Measurements from ENCODE around the gene RANGAP1. TPM values are rescaled to one million over a fixed set of nuclear protein-coding genes. Genes with fewer than 3 reads are reported as not detected.
A peak's percentile ranks its signal among the peaks of the same experiment; 100 is the strongest.

Gene RANGAP1
- polyA plus RNA-seq, 3 donors: 8.3 to 30.2 (median 8.5) TPM

- 98% methylated on average over 13 of the region's 15 CpGs for WGBS (ENCODE audit: insufficient coverage)
- Mint-ChIP-seq H3K4me1 (no peaks in the 10 kb centered on the region), H3K27ac (peak overlapping the region in 2 of 7 donors; percentile 16 to 43), H3K27me3 (ENCODE audit: low read depth in 3 of 3) (peaks cover 0 to 4% (median 2%) of the 10 kb centered on the region in 3 donors), H3K9me3 (no peaks in the 10 kb centered on the region), H3K36me3 (peaks cover 81 to 98% of the 10 kb centered on the region in 2 donors), H3K4me3 (no peak overlapping the region)
- no peaks in the 10 kb centered on the region for H3K27me3 ChIP-seq (ENCODE audit: control insufficient read depth in 2 of 2, insufficient read depth in 2 of 2, low read length in 2 of 2)
- H3K4me2 ChIP-seq (replicated peaks; ENCODE audit: extremely low read depth, low read length, poor library complexity, severe bottlenecking): no peak overlapping the region
- H3K27ac ChIP-seq (ENCODE audit: low read depth in 1 of 2, low read length in 2 of 2): peak overlapping the region in 1 of 2 donors; percentile 26
- H3K4me1 ChIP-seq (ENCODE audit: control insufficient read depth in 1 of 2, insufficient read depth in 2 of 2, low read length in 2 of 2): no peaks in the 10 kb centered on the region
- no peak for TF ChIP-seq CTCF (IDR thresholded peaks at IDR 0.05)
- peaks cover 10% of the 10 kb centered on the region for H3K79me2 ChIP-seq (ENCODE audit: insufficient read depth, low read length)
- intact Hi-C loops (cut with micrococcal nuclease): no loop called here
- H3K9ac ChIP-seq (ENCODE audit: insufficient read depth, low read length, poor library complexity, severe bottlenecking): no peak overlapping the region
- no peak for DNase-seq
- peaks cover 4% of the 10 kb centered on the region for H4K20me1 ChIP-seq (ENCODE audit: insufficient read depth, low read length)
- H2AFZ ChIP-seq (ENCODE audit: insufficient read depth, low read depth, low read length, poor library complexity, severe bottlenecking): no peak overlapping the region
- H3K36me3 ChIP-seq (replicated peaks in 1 of 2; ENCODE audit: control insufficient read depth in 1 of 2, insufficient read depth in 2 of 2, low read length in 2 of 2): peaks cover 89 to 99% of the 10 kb centered on the region in 2 donors
- no peaks in the 10 kb centered on the region for H3K9me3 ChIP-seq (replicated peaks in 1 of 2; ENCODE audit: control insufficient read depth in 1 of 2, insufficient read depth in 1 of 2, low read length in 2 of 2)
- no peak overlapping the region for H3K4me3 ChIP-seq (replicated peaks in 1 of 3; ENCODE audit: low read depth in 2 of 3, low read length in 3 of 3)
These were observed 23.7 kb downstream of the RANGAP1 start for GRCh38 chr22:41262250-41262765.

- peak overlapping the region in 3 of 7 donors; percentile 13 to 43 (median 16) for H3K27ac Mint-ChIP-seq
- no peaks in the 10 kb centered on the region for H3K9me3 Mint-ChIP-seq
- H3K36me3 Mint-ChIP-seq: peaks cover 83 to 99% of the 10 kb centered on the region in 2 donors
- Histone ChIP-seq H2AFZ (ENCODE audit: insufficient read depth, low read depth, low read length, poor library complexity, severe bottlenecking) (no peak overlapping the region), H3K27ac (ENCODE audit: low read depth in 1 of 2, low read length in 2 of 2) (peak overlapping the region in 1 of 2 donors; percentile 26), H3K9ac (ENCODE audit: insufficient read depth, low read length, poor library complexity, severe bottlenecking) (no peak overlapping the region), H4K20me1 (ENCODE audit: insufficient read depth, low read length) (peaks cover 4% of the 10 kb centered on the region), H3K4me3 (replicated peaks in 1 of 3; ENCODE audit: low read depth in 2 of 3, low read length in 3 of 3) (no peak overlapping the region), H3K4me1 (ENCODE audit: control insufficient read depth in 1 of 2, insufficient read depth in 2 of 2, low read length in 2 of 2) (no peaks in the 10 kb centered on the region), H3K4me2 (replicated peaks; ENCODE audit: extremely low read depth, low read length, poor library complexity, severe bottlenecking) (no peak overlapping the region), H3K79me2 (ENCODE audit: insufficient read depth, low read length) (peaks cover 10% of the 10 kb centered on the region), H3K27me3 (ENCODE audit: control insufficient read depth in 2 of 2, insufficient read depth in 2 of 2, low read length in 2 of 2) (no peaks in the 10 kb centered on the region), H3K9me3 (replicated peaks in 1 of 2; ENCODE audit: control insufficient read depth in 1 of 2, insufficient read depth in 1 of 2, low read length in 2 of 2) (no peaks in the 10 kb centered on the region), H3K36me3 (replicated peaks in 1 of 2; ENCODE audit: control insufficient read depth in 1 of 2, insufficient read depth in 2 of 2, low read length in 2 of 2) (peaks cover 92 to 100% of the 10 kb centered on the region in 2 donors)
- no peak for TF ChIP-seq CTCF (IDR thresholded peaks at IDR 0.05)
- H3K27me3 Mint-ChIP-seq (ENCODE audit: low read depth in 3 of 3): peaks cover 0 to 4% (median 2%) of the 10 kb centered on the region in 3 donors
- no peak for DNase-seq
- intact Hi-C loops (cut with micrococcal nuclease): no loop called here
- H3K4me3 Mint-ChIP-seq: no peak overlapping the region
- 89% methylated on average over 12 of the region's 12 CpGs for WGBS (ENCODE audit: insufficient coverage)
- no peaks in the 10 kb centered on the region for H3K4me1 Mint-ChIP-seq
These were observed 24.3 kb downstream of the RANGAP1 start for GRCh38 chr22:41261541-41262249.

All from CD14-positive monocyte (primary cell).